T-cell (primary cell): ENCODE measurements around the gene VSIG10. TPM values are rescaled to one million over a fixed set of nuclear protein-coding genes. Genes with fewer than 3 reads are reported as not detected.
A peak's percentile ranks its signal among the peaks of the same experiment; 100 is the strongest.

Source experiments
- ATAC-seq, 4 experiments: fragments of 200-7000 bp in 3 of 4; fragments of 150-1000 bp in 1 of 4; cut with Tn5 transposase; replicated peaks in 1 of 4; 1 replicate in 3 of 4; 2 replicates in 1 of 4; pipeline ENCODE4 v1.10.0; 2021; ENCODE audit warnings: moderate library complexity in 3 of 4, mild to moderate bottlenecking in 2 of 4, moderate number of reproducible peaks in 1 of 4
- CTCF ChIA-PET, 2 donors: fragments of 300-600 bp; sonication (Branson Sonifier 250); formaldehyde crosslinking; loops; one replicate each; lab custom pipeline; 2022; ENCODE audit warnings: antibody characterized with exemption in 2 of 2; lab: Charles Lee
- POLR2A ChIA-PET, 2 donors: fragments of 300-600 bp; sonication (Branson Sonifier 250); formaldehyde crosslinking; loops; one replicate each; lab custom pipeline; 2022; ENCODE audit warnings: antibody characterized with exemption in 2 of 2; lab: Charles Lee
- DNase-seq, 35 experiments: peaks; one replicate each; pipeline versions ENCODE4 v3.0.0 to v3.0.0-alpha.2; 2013 to 2023
- H3K27ac ChIP-seq: one replicate; pipeline ENCODE4 v1.5.1; 2013; ENCODE audit warnings: low read length
- H3K27me3 ChIP-seq, 2 experiments: replicated peaks in 1 of 2; 1 replicate in 1 of 2; 2 replicates in 1 of 2; pipeline versions ENCODE4 v1.6.1 to v1.7.0; 2013; ENCODE audit warnings: low read length in 1 of 2, mixed read lengths in 1 of 2; ENCODE audit not compliant: control insufficient read depth in 2 of 2, insufficient read depth in 2 of 2; ENCODE audit errors: extremely low read depth in 1 of 2
- H3K36me3 ChIP-seq, 2 donors: 1 replicate in 1 of 2; 2 replicates in 1 of 2; pipeline versions ENCODE4 v1.6.1 to v1.7.0; 2013; ENCODE audit warnings: low read length in 1 of 2; ENCODE audit not compliant: control insufficient read depth in 2 of 2, insufficient read depth in 1 of 2; ENCODE audit errors: extremely low read depth in 1 of 2
- H3K4me1 ChIP-seq, 2 experiments: 1 replicate in 1 of 2; 2 replicates in 1 of 2; pipeline versions ENCODE4 v1.6.1 to v1.7.0; 2013; ENCODE audit warnings: low read length in 2 of 2, mixed read lengths in 1 of 2; ENCODE audit not compliant: insufficient read depth in 2 of 2, control insufficient read depth in 1 of 2; ENCODE audit errors: extremely low read depth in 1 of 2
- H3K4me3 ChIP-seq, 2 donors: 1 replicate in 1 of 2; 2 replicates in 1 of 2; pipeline versions ENCODE4 v1.5.1 to v1.7.0; 2013; ENCODE audit warnings: mild to moderate bottlenecking in 2 of 2, low read length in 1 of 2, moderate library complexity in 1 of 2; ENCODE audit not compliant: control insufficient read depth in 1 of 2; ENCODE audit errors: extremely low read depth in 1 of 2
- H3K9me3 ChIP-seq: 2 replicates; pipeline ENCODE4 v1.7.0; 2013
- H3K27ac Mint-ChIP-seq, 2 donors: one replicate each; pipeline ENCODE4 v1.8.0; 2020 to 2021; ENCODE audit warnings: mild to moderate bottlenecking in 2 of 2, mixed read lengths in 2 of 2
- H3K27me3 Mint-ChIP-seq, 2 donors: one replicate each; pipeline ENCODE4 v1.8.0; 2021 to 2022; ENCODE audit warnings: mixed read lengths in 2 of 2
- H3K36me3 Mint-ChIP-seq: one replicate; pipeline ENCODE4 v1.8.0; 2021; ENCODE audit warnings: mixed read lengths
- H3K4me1 Mint-ChIP-seq, 3 donors: one replicate each; pipeline ENCODE4 v1.8.0; 2020 to 2022; ENCODE audit warnings: mixed read lengths in 3 of 3, mild to moderate bottlenecking in 1 of 3
- H3K4me3 Mint-ChIP-seq, 3 donors: one replicate each; pipeline ENCODE4 v1.8.0; 2020 to 2022; ENCODE audit warnings: mild to moderate bottlenecking in 3 of 3, mixed read lengths in 3 of 3, moderate library complexity in 3 of 3
- H3K9me3 Mint-ChIP-seq, 3 donors: one replicate each; pipeline ENCODE4 v1.8.0; 2020 to 2022; ENCODE audit warnings: mixed read lengths in 3 of 3
- WGBS: methylation state at CpG from one replicate; pipeline ENCODE4 v1.1.5; 2013; ENCODE audit warnings: missing lambda C conversion rate; ENCODE audit not compliant: insufficient coverage; 5-methylcytosine and 5-hydroxymethylcytosine counted together
- total RNA-seq, 35 experiments: library from RNA in 6 of 35; stranded (reverse) in 6 of 35; fragments of 120-200 nt in 1 of 35; gene quantifications; one replicate each; pipeline versions ENCODE4 v1.2.1 to v1.2.4 and lab custom pipeline; 2013 to 2026

VSIG10 gene
- total RNA-seq, 5 donors from 2014 or later (not counting 1 experiment from before 2014, with no cell fraction given) = 1.6 to 4.1 (median 3.2) TPM

DNA sequence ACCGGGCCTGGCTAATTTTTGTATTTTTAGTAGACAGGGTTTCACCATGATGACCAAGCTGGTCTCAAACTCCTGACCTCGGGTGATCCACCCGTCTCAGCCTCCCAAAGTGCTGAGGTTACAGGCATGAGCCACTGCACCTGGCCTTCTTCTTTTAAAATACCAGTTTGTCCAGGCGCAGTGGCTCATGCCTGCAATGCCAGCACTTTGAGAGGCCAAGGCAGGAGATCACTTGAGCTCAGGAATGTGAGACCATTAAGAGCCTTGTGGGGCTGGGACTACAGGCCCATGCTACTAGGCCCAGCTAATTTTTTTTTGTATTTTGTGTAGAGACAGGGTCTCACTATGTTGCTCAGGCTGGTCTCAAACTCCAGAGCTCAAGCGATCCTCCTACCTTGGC is 24.1 kb upstream of the VSIG10 start:
- H3K4me1 ChIP-seq = peaks cover 0 to 4% of the 10 kb centered on the region in 2 experiments
- no peaks in the 10 kb centered on the region for H3K36me3 Mint-ChIP-seq
- H3K27me3 ChIP-seq = no peaks in the 10 kb centered on the region
- ATAC-seq (no peak), DNase-seq (no peak)
- ChIA-PET POLR2A (no interaction called here), CTCF (interaction anchor here (0.6 to 0.9 kb wide), 3 partner anchors 9 to 84 kb away, joined by 3 to 4 read pairs (median 3); no protein-coding TSS in a partner anchor)
- no peak overlapping the region for H3K4me3 Mint-ChIP-seq
- no peaks in the 10 kb centered on the region for H3K9me3 Mint-ChIP-seq
- no peak overlapping the region for H3K4me3 ChIP-seq
- no peaks in the 10 kb centered on the region for H3K27me3 Mint-ChIP-seq
- H3K27ac Mint-ChIP-seq = no peak overlapping the region
- WGBS = 100% methylated on average over 5 of the region's 5 CpGs
- H3K4me1 Mint-ChIP-seq = peaks cover 0 to 4% (median 4%) of the 10 kb centered on the region in 3 donors
- H3K9me3 ChIP-seq = no peaks in the 10 kb centered on the region
- H3K27ac ChIP-seq = no peak overlapping the region
- no peaks in the 10 kb centered on the region for H3K36me3 ChIP-seq

DNA sequence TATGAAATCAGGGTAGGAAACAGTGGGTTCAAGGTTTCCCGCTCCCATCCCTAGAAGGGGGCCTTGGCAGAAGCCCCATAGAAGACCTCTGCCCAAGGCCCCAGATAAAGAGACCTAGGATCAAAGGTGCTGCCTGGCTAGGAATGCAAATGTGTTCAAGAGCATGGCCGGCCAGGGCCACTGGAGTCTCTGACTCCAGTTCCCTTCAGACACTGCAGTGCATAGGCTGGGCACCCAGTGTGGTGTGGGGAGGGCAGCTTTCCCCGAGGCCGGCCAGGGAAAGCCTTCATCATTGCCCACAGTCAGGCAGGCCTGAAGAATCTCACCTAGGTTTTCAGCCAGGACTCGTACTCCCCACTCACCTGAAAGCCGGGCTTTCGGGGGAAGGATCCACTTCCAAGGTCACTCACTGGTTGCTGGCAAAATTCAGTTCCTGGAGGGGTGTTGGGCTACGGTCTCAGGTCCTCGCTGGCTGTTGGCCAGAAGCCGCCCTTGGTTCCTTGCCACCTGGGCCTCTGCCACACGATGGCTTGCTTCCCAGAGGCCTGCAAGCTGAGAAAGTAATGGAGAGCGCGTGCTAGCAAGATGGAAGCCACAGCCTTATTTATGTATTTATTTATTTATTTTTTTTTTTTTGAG is 22.4 kb upstream of the VSIG10 start:
- no peaks in the 10 kb centered on the region for H3K36me3 Mint-ChIP-seq
- Histone ChIP-seq H3K36me3 (no peaks in the 10 kb centered on the region), H3K9me3 (no peaks in the 10 kb centered on the region), H3K4me3 (no peak overlapping the region), H3K27ac (no peak overlapping the region), H3K4me1 (no peaks in the 10 kb centered on the region), H3K27me3 (no peaks in the 10 kb centered on the region)
- no peak overlapping the region for H3K4me3 Mint-ChIP-seq
- ChIA-PET CTCF (interaction anchor here in 1 of 2 donors (0.6 kb wide), 1 partner anchor 45 kb away, joined by 4 read pairs; no protein-coding TSS in a partner anchor), POLR2A (no interaction called here)
- peaks cover 0 to 2% (median 0%) of the 10 kb centered on the region in 3 donors for H3K4me1 Mint-ChIP-seq
- H3K27ac Mint-ChIP-seq = no peak overlapping the region
- WGBS = 94% methylated on average over 2 of the region's 13 CpGs
- DNase-seq (no peak), ATAC-seq (no peak)
- no peaks in the 10 kb centered on the region for H3K27me3 Mint-ChIP-seq
- no peaks in the 10 kb centered on the region for H3K9me3 Mint-ChIP-seq

GRCh38 chr12:118125743-118126118 is 21.9 kb upstream of the VSIG10 start:
- no peak overlapping the region for H3K4me3 ChIP-seq
- peaks cover 0 to 2% of the 10 kb centered on the region in 2 experiments for H3K4me1 ChIP-seq
- 67% methylated on average over 1 of the region's 4 CpGs for WGBS
- H3K27ac Mint-ChIP-seq = no peak overlapping the region
- ATAC-seq = no peak
- H3K27me3 ChIP-seq = no peaks in the 10 kb centered on the region
- H3K27me3 Mint-ChIP-seq = no peaks in the 10 kb centered on the region
- POLR2A ChIA-PET = no interaction called here
- H3K4me3 Mint-ChIP-seq = no peak overlapping the region
- CTCF ChIA-PET = interaction anchor here in 1 of 2 donors (0.6 kb wide), 1 partner anchor 44 kb away, joined by 4 read pairs; no protein-coding TSS in a partner anchor
- H3K27ac ChIP-seq = no peak overlapping the region
- H3K36me3 Mint-ChIP-seq = no peaks in the 10 kb centered on the region
- H3K36me3 ChIP-seq = no peaks in the 10 kb centered on the region
- no peak for DNase-seq
- no peaks in the 10 kb centered on the region for H3K9me3 Mint-ChIP-seq
- no peaks in the 10 kb centered on the region for H3K9me3 ChIP-seq
- peaks cover under 1 to 7% (median 3%) of the 10 kb centered on the region in 3 donors for H3K4me1 Mint-ChIP-seq

GRCh38 chr12:118124333-118124874 is 20.6 kb upstream of the VSIG10 start:
- no peak overlapping the region for H3K27ac Mint-ChIP-seq
- no peak for DNase-seq
- Histone ChIP-seq H3K36me3 (no peaks in the 10 kb centered on the region), H3K9me3 (no peaks in the 10 kb centered on the region), H3K27me3 (no peaks in the 10 kb centered on the region), H3K27ac (no peak overlapping the region), H3K4me1 (peaks cover 0 to 2% of the 10 kb centered on the region in 2 experiments), H3K4me3 (no peak overlapping the region)
- H3K4me3 Mint-ChIP-seq = no peak overlapping the region
- no peaks in the 10 kb centered on the region for H3K36me3 Mint-ChIP-seq
- ChIA-PET POLR2A (interaction anchor here in 1 of 2 donors (0.5 to 0.6 kb wide), 2 partner anchors 16 to 281 kb away, joined by 3 to 4 read pairs; no protein-coding TSS in a partner anchor), CTCF (interaction anchor here (0.7 kb wide), 3 partner anchors 11 to 59 kb away, joined by 3 to 4 read pairs (median 3); no protein-coding TSS in a partner anchor)
- H3K4me1 Mint-ChIP-seq = peaks cover 7 to 12% (median 8%) of the 10 kb centered on the region in 3 donors
- WGBS = no CpG with 5 or more reads among the region's 5 CpGs
- ATAC-seq = no peak
- no peaks in the 10 kb centered on the region for H3K9me3 Mint-ChIP-seq
- no peaks in the 10 kb centered on the region for H3K27me3 Mint-ChIP-seq

DNA sequence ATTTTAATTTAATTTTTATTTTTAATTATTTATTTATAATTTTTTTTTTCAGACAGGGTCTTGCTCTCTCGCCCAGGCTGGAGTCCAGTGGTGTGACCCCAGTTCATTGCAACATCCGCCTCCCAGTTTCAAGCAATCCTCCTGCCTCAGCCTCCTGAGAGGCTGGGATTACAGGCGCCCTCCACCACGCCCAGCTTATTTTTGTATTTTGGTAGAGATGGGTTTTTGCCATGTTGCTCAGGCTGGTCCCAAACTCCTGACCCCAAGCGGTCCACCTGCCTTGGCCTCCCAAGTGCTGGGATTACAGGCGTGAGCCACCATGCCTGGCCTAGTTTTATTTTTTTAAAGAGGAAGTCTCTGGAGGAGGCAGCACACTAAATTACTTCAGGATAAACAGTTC is 18.5 kb upstream of the VSIG10 start:
- no peaks in the 10 kb centered on the region for H3K9me3 ChIP-seq
- DNase-seq (no peak), ATAC-seq (no peak)
- WGBS = no CpG with 5 or more reads among the region's 6 CpGs
- no peak overlapping the region for H3K27ac ChIP-seq
- CTCF ChIA-PET = interaction anchor here (1.1 to 1.7 kb wide), 3 partner anchors 13 to 254 kb away, joined by 4 to 13 read pairs (median 4); partner anchors contain the start of gene PEBP1 (in 1 of the 2)
- H3K27me3 Mint-ChIP-seq = no peaks in the 10 kb centered on the region
- no peaks in the 10 kb centered on the region for H3K9me3 Mint-ChIP-seq
- no peak overlapping the region for H3K4me3 Mint-ChIP-seq
- no peaks in the 10 kb centered on the region for H3K36me3 Mint-ChIP-seq
- no peaks in the 10 kb centered on the region for H3K27me3 ChIP-seq
- no peak overlapping the region for H3K4me3 ChIP-seq
- H3K4me1 Mint-ChIP-seq = peaks cover 7 to 12% (median 8%) of the 10 kb centered on the region in 3 donors
- peaks cover 0 to 2% of the 10 kb centered on the region in 2 experiments for H3K4me1 ChIP-seq
- POLR2A ChIA-PET = no interaction called here
- H3K36me3 ChIP-seq = no peaks in the 10 kb centered on the region
- H3K27ac Mint-ChIP-seq = no peak overlapping the region

GRCh38 chr12:118120579-118121363 is 17.0 kb upstream of the VSIG10 start:
- ATAC-seq (peak; percentile 56 to 83 (median 72)), DNase-seq (peak in 32 of 35 experiments; percentile 16 to 76 (median 48))
- peak overlapping the region; percentile 80 to 86 for H3K27ac Mint-ChIP-seq
- H3K36me3 Mint-ChIP-seq = no peaks in the 10 kb centered on the region
- Histone ChIP-seq H3K27ac (peak overlapping the region; percentile 78), H3K4me1 (peaks cover 0 to 2% of the 10 kb centered on the region in 2 experiments), H3K27me3 (no peaks in the 10 kb centered on the region), H3K9me3 (no peaks in the 10 kb centered on the region), H3K4me3 (no peak overlapping the region), H3K36me3 (peaks cover 0 to 5% of the 10 kb centered on the region in 2 donors)
- H3K4me1 Mint-ChIP-seq = peaks cover 7 to 12% (median 8%) of the 10 kb centered on the region in 3 donors
- no peak overlapping the region for H3K4me3 Mint-ChIP-seq
- POLR2A ChIA-PET = no interaction called here
- CTCF ChIA-PET = interaction anchor here (0.6 to 2.3 kb wide), 11 partner anchors 15 to 543 kb away, joined by 3 to 22 read pairs (median 5); partner anchors contain the start of genes PEBP1 (in 2 of the 2), TAOK3 (in 2 of the 2), SUDS3 (in 1 of the 2) and WSB2 (in 1 of the 2)
- WGBS = 11% methylated on average over 6 of the region's 8 CpGs
- no peaks in the 10 kb centered on the region for H3K9me3 Mint-ChIP-seq
- no peaks in the 10 kb centered on the region for H3K27me3 Mint-ChIP-seq
